GM21576 (cell line): Measurements from ENCODE around the gene CDC7.

Source experiments
- ATAC-seq: cut with Tn5 transposase; IDR thresholded peaks from one replicate; pipeline ENCODE4 v1.9.1; 2021; ENCODE audit warnings: mild to moderate bottlenecking, moderate library complexity; ENCODE audit not compliant: unreplicated experiment

The CDC7 gene

DNA sequence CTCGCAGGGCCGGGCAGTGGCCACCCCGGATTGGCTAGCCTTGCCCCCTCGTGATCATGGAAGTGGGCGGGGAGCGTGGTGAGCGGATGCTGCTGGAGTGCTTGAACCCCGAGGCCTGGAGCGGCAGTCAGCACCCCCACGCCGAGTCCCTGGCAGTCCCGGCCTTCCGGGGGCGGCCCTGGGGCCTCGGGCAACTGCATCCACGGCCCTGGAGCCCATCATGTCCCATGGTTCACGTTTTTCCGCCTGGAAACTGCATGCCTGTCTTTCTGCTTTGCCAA lies 45.6 kb downstream of the CDC7 start:
- no peak for ATAC-seq

GRCh38 chr1:91546876-91547275 lies 46.2 kb downstream of the CDC7 start:
- no peak for ATAC-seq

DNA sequence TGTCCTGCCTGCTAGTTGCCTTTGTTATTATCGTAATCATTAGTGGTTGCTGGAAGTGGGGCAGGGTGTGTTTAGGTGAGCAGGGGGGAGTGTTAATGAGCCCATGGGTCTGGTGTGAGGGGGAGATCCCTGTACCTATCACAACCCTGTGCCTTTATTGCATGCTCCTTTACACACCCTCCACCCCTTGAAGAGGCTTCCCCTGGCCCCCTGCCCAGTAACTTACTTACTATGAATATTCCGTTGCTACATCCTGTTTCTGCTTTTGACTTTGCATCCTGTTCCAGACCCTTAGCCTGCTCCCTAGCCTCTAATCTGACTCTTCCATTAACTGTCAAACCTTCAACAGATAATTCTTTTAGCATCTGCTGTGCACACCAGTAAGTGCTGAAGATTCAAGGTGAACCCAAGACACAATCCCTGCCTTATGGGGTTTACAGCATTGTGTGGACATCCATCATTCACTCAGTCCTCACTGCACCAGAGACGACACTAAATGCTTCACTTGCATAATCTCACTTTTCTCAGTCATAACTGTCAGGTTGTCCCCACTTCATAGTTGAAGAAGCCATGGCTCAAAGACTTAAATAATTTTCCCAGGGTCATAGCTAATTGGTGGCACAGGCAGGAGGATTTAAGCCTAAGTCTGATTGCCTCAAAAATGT lies 47.9 kb downstream of the CDC7 start:
- ATAC-seq: no peak

GRCh38 chr1:91549041-91549735 lies 48.5 kb downstream of the CDC7 start:
- no peak for ATAC-seq

- ATAC-seq: no peak
Observed at GRCh38 chr1:91550961-91551360, 50.3 kb downstream of the CDC7 start.

GRCh38 chr1:91552091-91552490 lies 51.4 kb downstream of the CDC7 start:
- no peak for ATAC-seq

DNA sequence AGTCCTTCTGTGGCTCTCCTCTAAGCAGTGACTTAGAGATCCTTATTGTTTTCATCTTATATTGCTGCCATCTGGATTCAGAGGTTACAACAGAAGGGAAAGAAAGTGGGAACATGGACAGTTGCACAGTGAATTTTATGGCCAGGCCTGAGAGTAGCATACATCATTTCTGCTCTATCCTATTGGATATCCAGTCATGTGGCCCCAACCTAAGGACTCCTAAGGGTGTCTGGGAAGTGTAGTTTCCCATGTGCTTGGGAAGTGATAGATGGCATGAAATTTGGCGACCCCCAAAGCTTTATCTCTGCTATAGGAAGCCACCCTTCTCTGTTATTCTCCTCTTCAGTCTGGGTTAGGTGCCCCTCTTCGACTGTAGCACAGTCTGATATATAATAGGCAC lies 51.9 kb downstream of the CDC7 start:
- no peak for ATAC-seq

GRCh38 chr1:91553177-91553591 lies 52.5 kb downstream of the CDC7 start:
- no peak for ATAC-seq

DNA sequence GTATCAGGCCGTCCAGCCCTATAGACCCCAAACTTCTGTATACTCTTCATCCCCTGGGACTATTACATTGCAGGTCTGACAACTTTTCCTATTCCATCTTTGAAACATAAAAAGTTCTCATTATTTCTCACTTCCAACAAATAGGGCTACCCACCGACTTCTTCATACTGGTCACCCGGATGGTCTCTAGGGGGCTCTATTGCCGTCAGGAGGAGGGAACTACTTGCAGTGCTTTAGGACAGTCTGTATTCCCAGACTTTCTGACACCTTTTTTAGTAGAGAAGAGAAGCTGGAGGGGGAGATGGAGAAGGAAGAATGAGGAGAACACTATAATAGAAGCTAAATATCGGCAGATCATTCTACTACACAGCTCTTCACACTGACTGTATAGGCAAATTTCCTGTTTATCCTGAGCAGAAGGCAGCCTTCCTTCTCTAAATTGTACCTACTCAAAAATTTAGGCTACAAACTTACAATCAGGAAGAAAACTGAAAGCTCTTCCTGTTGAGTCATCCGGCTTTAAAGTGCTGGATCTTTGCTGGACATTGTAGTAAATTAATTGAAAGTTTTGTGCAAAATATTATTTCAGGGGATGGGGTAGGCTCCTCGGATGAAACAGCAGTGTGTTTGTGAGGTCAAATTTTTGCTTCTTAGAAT lies 54.6 kb downstream of the CDC7 start:
- no peak for ATAC-seq

DNA sequence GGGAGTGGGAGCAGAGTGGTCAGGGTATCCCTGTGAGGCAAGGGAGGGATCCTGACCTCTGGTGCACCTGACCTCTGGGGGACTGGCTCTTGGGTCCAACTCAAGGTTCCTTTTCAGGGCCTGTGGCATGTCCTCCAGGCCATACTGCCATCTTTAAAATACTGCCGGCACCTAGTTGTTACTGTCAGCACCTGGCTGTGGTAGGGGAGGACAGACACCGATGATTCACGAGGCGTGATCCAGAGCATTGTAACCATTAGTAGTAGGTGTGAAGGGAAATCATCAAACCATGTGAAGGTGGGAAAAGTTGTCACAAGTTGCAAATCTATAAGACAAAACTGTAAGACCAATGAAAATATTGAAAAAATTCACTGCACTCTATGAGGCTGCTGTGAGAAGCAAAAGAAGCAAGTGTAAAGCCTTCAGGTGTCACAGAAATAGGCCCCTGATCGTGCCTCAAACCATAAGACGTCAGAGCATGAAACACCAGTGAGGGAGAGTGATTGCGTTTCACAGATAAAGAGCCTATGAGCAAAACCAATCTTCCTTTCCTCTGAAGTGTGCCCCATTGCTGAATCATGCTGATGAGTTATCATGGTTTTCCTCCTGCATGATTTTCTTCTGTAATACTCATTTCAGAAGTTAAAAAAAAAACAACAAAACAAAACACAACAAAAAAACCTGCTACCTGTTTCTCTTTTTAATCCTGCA lies 55.3 kb downstream of the CDC7 start:
- no peak for ATAC-seq

DNA sequence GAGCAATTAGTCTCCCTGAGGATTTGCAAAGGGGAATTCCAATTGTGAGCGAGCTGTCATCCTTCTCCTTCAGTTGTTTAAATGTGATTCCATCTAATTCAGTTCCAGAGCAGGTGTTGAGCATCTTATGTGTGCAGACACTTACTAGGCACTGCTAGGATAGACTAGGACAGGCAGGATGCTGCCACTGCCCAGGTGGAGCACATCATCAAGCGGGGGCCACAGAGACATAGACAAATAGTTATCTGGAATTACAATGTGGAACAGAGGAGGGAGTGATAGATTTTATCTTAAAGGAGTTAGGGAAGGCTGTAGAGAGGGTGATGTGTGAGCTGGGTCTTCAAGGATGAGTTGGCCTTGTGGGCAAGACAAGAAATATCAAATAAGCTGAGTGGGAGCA lies 55.9 kb downstream of the CDC7 start:
- no peak for ATAC-seq

DNA sequence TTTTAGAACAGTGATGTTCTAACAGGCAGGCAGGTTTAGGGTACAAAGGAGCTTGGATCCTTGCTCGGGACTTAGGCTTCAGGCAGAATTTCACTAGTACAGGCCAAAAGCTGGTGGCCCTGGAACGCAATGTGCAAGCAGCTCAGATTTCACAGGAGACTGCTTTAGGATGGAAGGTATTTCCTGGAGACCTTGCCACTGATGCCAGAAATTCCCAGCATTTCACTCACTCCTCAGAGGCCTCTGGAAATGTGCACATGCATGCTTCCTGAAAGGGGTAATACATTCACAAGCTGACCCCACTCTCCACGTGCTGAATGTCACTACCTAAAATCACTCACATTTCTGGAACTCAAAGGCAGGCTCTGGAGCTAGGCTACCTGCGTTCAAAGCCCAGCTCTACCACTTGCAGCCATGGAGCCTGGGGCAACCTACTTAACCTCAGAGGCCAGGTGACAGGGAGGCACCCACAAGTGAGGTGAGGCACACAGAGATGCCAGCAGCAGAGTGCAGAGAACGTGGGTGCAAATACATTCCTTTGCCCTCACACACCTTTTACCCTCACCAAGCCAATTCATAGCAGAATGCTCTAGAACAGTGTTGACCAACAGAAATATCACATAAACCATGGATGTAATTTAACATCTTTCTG lies 56.5 kb downstream of the CDC7 start:
- no peak for ATAC-seq

DNA sequence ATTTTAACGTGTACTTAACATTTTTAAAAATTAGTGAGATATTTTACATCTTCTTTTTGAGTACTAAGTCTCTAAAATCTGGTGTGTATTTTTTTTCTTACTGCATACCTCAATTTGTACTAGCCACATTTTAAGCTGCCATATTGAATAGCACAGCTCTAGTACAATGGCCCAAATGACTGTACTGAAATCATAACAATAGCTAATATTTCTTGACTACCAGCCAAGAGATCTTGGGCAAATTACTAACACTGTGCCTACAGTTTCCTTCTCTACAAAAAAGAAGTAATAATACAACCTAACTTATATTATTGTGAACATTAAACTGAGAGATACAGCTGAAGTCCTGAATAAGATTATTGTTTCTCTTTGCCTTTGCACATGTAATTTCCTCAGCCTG lies 57.2 kb downstream of the CDC7 start:
- no peak for ATAC-seq

GRCh38 chr1:91559046-91559750 lies 58.5 kb downstream of the CDC7 start:
- ATAC-seq: no peak

DNA sequence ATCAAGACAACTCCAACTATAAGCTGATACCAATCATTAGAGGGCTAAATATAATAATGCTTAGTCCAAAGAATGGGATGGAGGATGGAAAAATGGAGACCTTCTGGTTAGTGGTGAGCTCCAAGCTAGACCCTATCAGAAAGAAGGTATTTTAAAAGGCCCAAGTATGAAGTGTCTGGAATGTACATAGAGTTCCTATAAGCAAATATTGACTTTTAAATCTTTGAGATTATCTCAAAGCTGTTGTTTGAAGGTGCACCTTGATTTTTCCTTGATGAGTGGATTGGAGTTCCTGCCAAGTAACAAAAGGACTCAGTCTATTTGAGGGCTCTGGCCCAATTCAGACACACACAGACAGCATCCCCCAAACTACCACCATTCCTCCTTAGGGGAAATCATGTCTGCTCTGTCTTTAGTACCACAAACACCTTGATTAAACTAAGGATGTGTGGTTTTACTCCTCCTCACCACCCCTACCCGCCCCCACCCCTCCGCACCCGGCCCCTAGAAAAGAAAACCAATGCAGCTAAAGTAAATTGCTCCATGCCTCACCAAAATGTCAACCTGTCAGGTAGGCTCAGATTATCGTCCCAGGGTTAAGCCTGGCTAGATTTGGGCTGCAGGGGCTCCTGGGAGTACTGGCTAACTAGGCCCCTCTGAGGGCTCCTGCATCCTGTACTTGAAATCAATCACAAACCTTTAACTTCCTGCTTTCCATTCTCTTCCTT lies 59.4 kb downstream of the CDC7 start:
- no peak for ATAC-seq

- ATAC-seq: no peak
Observed at GRCh38 chr1:91564888-91565701, 64.4 kb downstream of the CDC7 start.

GRCh38 chr1:91567583-91567982 lies 66.9 kb downstream of the CDC7 start:
- ATAC-seq: no peak

DNA sequence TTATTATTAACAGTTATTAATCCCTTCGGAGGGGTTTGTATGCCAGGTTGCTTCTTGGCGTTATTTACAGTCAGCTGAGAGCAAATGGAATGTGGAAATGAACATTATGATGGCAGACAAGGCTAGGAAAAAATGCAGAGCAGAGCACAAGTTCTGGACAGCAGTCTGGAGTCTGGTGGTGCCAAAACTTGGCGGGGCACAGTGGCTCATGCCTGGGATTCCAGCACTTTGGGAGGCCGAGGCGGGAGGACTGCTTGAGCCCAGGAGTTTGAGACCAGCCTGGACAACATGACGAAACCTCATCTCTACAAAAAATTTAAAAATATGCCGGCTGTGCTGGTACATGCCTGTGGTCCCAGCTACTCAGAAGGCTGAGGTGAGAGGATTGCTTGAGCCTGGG lies 67.6 kb downstream of the CDC7 start:
- ATAC-seq: no peak

DNA sequence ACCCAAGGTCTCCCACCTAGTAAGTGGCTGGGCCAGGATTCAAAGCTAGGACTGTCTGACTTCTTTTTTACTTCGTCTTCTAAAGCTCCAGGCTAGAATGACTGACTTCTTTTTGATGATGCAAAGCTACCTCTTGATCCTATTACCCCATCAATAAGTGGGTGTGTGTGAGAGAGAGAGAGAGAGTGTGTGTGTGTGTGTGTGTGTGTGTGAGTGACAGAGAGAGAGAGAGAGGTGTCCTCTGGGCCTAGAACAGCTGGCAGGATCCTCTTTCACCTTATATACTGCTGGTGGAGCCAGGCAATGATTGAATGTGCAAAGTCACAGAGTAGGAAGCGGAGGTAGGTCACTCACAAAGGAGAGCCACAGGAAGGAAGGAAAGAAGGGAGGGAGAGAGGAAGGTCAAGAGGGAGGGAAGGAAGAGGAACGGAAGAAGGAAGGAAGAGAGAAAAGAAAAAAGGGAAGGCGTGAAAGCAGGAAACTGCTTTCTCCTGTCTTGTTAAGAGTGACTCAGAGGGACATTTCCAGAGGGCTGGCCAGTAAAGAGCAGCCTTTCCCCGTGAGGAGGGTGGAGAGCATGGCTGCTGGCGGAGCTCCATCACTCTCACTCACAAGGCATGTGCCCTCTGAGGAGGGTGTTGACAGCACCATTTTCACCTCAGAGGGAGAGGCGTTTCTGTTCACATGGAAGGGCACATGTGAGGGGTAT lies 68.9 kb downstream of the CDC7 start:
- no peak for ATAC-seq
